Trophoblast cell (in vitro differentiated cells and primary cell): Measurements from ENCODE around the gene DNMBP.

Experiments used
- DNase-seq, 2 donors: peaks; one replicate each; pipeline ENCODE4 v3.0.0-alpha.2; 2016
- H2AFZ ChIP-seq: 2 replicates; pipeline ENCODE4 v1.6.1; 2013; ENCODE audit warnings: low read length, moderate library complexity, mild to moderate bottlenecking; ENCODE audit not compliant: insufficient read depth, poor library complexity
- H2AK5ac ChIP-seq: 2 replicates; pipeline ENCODE4 v1.6.1; 2013; ENCODE audit warnings: mild to moderate bottlenecking, low read length
- H2BK120ac ChIP-seq: 2 replicates; pipeline ENCODE4 v1.6.1; 2013; ENCODE audit warnings: low read length, mild to moderate bottlenecking, moderate library complexity; ENCODE audit not compliant: insufficient read depth, poor library complexity
- H2BK12ac ChIP-seq: 2 replicates; pipeline ENCODE4 v1.6.1; 2013; ENCODE audit warnings: mild to moderate bottlenecking, low read length, moderate library complexity
- H2BK5ac ChIP-seq: 2 replicates; pipeline ENCODE4 v1.6.1; 2013; ENCODE audit warnings: low read length, low read depth, moderate library complexity, mild to moderate bottlenecking; ENCODE audit not compliant: poor library complexity
- H3K14ac ChIP-seq: 2 replicates; pipeline ENCODE4 v1.6.1; 2013; ENCODE audit warnings: mild to moderate bottlenecking, low read length
- H3K18ac ChIP-seq: 2 replicates; pipeline ENCODE4 v1.6.1; 2013; ENCODE audit warnings: mild to moderate bottlenecking, low read length
- H3K23ac ChIP-seq: 2 replicates; pipeline ENCODE4 v1.6.1; 2013; ENCODE audit warnings: low read length
- H3K27ac ChIP-seq: 2 replicates; pipeline ENCODE4 v1.5.1; 2013; ENCODE audit warnings: low read depth, mild to moderate bottlenecking, inconsistent platforms, low read length, moderate library complexity
- H3K27me3 ChIP-seq: 2 replicates; pipeline ENCODE4 v1.6.1; 2013; ENCODE audit warnings: inconsistent platforms, mild to moderate bottlenecking, low read length, moderate library complexity; ENCODE audit not compliant: insufficient read depth
- H3K36me3 ChIP-seq, 2 experiments: 1 replicate in 1 of 2; 2 replicates in 1 of 2; pipeline ENCODE4 v1.6.1; 2013; ENCODE audit warnings: low read length in 2 of 2, mild to moderate bottlenecking in 2 of 2, moderate library complexity in 1 of 2; ENCODE audit not compliant: insufficient read depth in 2 of 2, control insufficient read depth in 1 of 2
- H3K4ac ChIP-seq: 2 replicates; pipeline ENCODE4 v1.6.1; 2013; ENCODE audit warnings: low read depth, mild to moderate bottlenecking, low read length, moderate library complexity
- H3K4me1 ChIP-seq, 2 experiments: 1 replicate in 1 of 2; 2 replicates in 1 of 2; pipeline ENCODE4 v1.6.1; 2013; ENCODE audit warnings: low read length in 2 of 2, mild to moderate bottlenecking in 2 of 2, moderate library complexity in 1 of 2; ENCODE audit not compliant: insufficient read depth in 2 of 2, control insufficient read depth in 1 of 2
- H3K4me2 ChIP-seq: 2 replicates; pipeline ENCODE4 v1.6.1; 2013; ENCODE audit warnings: inconsistent platforms, mild to moderate bottlenecking, low read length, moderate library complexity
- H3K4me3 ChIP-seq: 2 replicates; pipeline ENCODE4 v1.5.1; 2013; ENCODE audit warnings: mild to moderate bottlenecking, low read depth, low read length, inconsistent platforms
- H3K79me1 ChIP-seq: one replicate; pipeline ENCODE4 v1.6.1; 2013; ENCODE audit warnings: low read length
- H3K79me2 ChIP-seq: 2 replicates; pipeline ENCODE4 v1.6.1; 2013; ENCODE audit warnings: low read length, mild to moderate bottlenecking; ENCODE audit not compliant: control insufficient read depth, insufficient read depth, poor library complexity
- H3K9ac ChIP-seq: 2 replicates; pipeline ENCODE4 v1.6.1; 2013; ENCODE audit warnings: mild to moderate bottlenecking, low read length
- H3K9me3 ChIP-seq: 2 replicates; pipeline ENCODE4 v1.6.1; 2013; ENCODE audit warnings: low read depth, mild to moderate bottlenecking, control low read depth, inconsistent platforms, low read length; ENCODE audit not compliant: insufficient read depth
- H4K12ac ChIP-seq: 2 replicates; pipeline ENCODE4 v1.6.1; 2013; ENCODE audit warnings: low read depth, mild to moderate bottlenecking, low read length, moderate library complexity
- H4K8ac ChIP-seq: 2 replicates; pipeline ENCODE4 v1.6.1; 2013; ENCODE audit warnings: low read depth, mild to moderate bottlenecking, low read length, moderate library complexity
- H4K91ac ChIP-seq: one replicate; pipeline ENCODE4 v1.6.1; 2013; ENCODE audit warnings: low read depth, mild to moderate bottlenecking, low read length, moderate library complexity
- WGBS: extraction: QIAGEN DNeasy Blood & Tissue Kit; methylation state at CpG from one replicate; pipeline ENCODE4 v1.1.7; 2013; ENCODE audit warnings: missing lambda C conversion rate; ENCODE audit not compliant: insufficient read length, insufficient coverage; ENCODE audit errors: extremely low coverage; 5-methylcytosine and 5-hydroxymethylcytosine counted together

The DNMBP gene

GRCh38 chr10:99908512-99908911 is 101.2 kb downstream of the DNMBP start:
- Histone ChIP-seq H3K4me1 (peaks cover 2 to 7% of the 10 kb centered on the region in 2 experiments), H4K12ac (no peak overlapping the region), H3K27me3 (no peaks in the 10 kb centered on the region), H3K27ac (no peak overlapping the region), H4K8ac (no peak overlapping the region), H4K91ac (no peak overlapping the region), H3K36me3 (peaks cover 23 to 45% of the 10 kb centered on the region in 2 experiments), H3K4me3 (no peak overlapping the region), H2BK5ac (no peak overlapping the region), H3K18ac (no peak overlapping the region), H3K79me2 (peaks cover 2% of the 10 kb centered on the region), H3K79me1 (peaks cover under 1% of the 10 kb centered on the region), H3K9ac (no peak overlapping the region), H2AK5ac (no peak overlapping the region), H2BK120ac (no peak overlapping the region), H2AFZ (no peak overlapping the region), H3K4ac (no peak overlapping the region), H3K14ac (no peak overlapping the region), H3K4me2 (no peak overlapping the region), H3K23ac (no peak overlapping the region), H3K9me3 (peaks cover 2% of the 10 kb centered on the region), H2BK12ac (no peak overlapping the region)
- DNase-seq: no peak
- WGBS: no CpG with 5 or more reads among the region's 3 CpGs

GRCh38 chr10:99906470-99906869 is 103.3 kb downstream of the DNMBP start:
- no peak overlapping the region for H3K4ac ChIP-seq
- H3K79me2 ChIP-seq: no peaks in the 10 kb centered on the region
- H3K4me1 ChIP-seq: peaks cover 0 to 3% of the 10 kb centered on the region in 2 experiments
- H3K23ac ChIP-seq: no peak overlapping the region
- peak; percentile 86 to 89 for DNase-seq
- H3K4me2 ChIP-seq: no peak overlapping the region
- peaks cover 23 to 52% of the 10 kb centered on the region in 2 experiments for H3K36me3 ChIP-seq
- H3K9ac ChIP-seq: no peak overlapping the region
- no peak overlapping the region for H3K27ac ChIP-seq
- H4K91ac ChIP-seq: no peak overlapping the region
- H3K14ac ChIP-seq: no peak overlapping the region
- H3K79me1 ChIP-seq: no peaks in the 10 kb centered on the region
- H4K8ac ChIP-seq: no peak overlapping the region
- no peak overlapping the region for H2BK12ac ChIP-seq
- H4K12ac ChIP-seq: no peak overlapping the region
- no peak overlapping the region for H3K18ac ChIP-seq
- H2AK5ac ChIP-seq: no peak overlapping the region
- WGBS: no CpG with 5 or more reads among the region's 9 CpGs
- H3K9me3 ChIP-seq: peaks cover 2% of the 10 kb centered on the region
- H2BK120ac ChIP-seq: no peak overlapping the region
- H3K4me3 ChIP-seq: no peak overlapping the region
- no peak overlapping the region for H2BK5ac ChIP-seq
- no peaks in the 10 kb centered on the region for H3K27me3 ChIP-seq
- no peak overlapping the region for H2AFZ ChIP-seq

- Histone ChIP-seq H2BK12ac (no peak overlapping the region), H3K36me3 (peaks cover 23 to 55% of the 10 kb centered on the region in 2 experiments), H4K12ac (no peak overlapping the region), H2BK5ac (no peak overlapping the region), H3K9me3 (peaks cover 2% of the 10 kb centered on the region), H3K27ac (no peak overlapping the region), H3K27me3 (no peaks in the 10 kb centered on the region), H2BK120ac (no peak overlapping the region), H3K4me1 (peaks cover 0 to 3% of the 10 kb centered on the region in 2 experiments), H2AFZ (no peak overlapping the region), H3K4me3 (no peak overlapping the region), H3K4ac (no peak overlapping the region), H2AK5ac (no peak overlapping the region), H3K23ac (no peak overlapping the region), H3K4me2 (no peak overlapping the region), H4K91ac (no peak overlapping the region), H3K9ac (no peak overlapping the region), H4K8ac (no peak overlapping the region), H3K18ac (no peak overlapping the region), H3K79me1 (no peaks in the 10 kb centered on the region), H3K14ac (no peak overlapping the region), H3K79me2 (no peaks in the 10 kb centered on the region)
- DNase-seq: peak in 1 of 2 donors; percentile 13
- no CpG with 5 or more reads among the region's 3 CpGs for WGBS
These were observed 103.8 kb downstream of the DNMBP start for GRCh38 chr10:99905971-99906370.

- Histone ChIP-seq H3K23ac (no peak overlapping the region), H3K9me3 (no peaks in the 10 kb centered on the region), H3K18ac (no peak overlapping the region), H3K4me3 (no peak overlapping the region), H3K27me3 (no peaks in the 10 kb centered on the region), H3K27ac (no peak overlapping the region), H3K36me3 (peaks cover 29 to 49% of the 10 kb centered on the region in 2 experiments), H2AFZ (no peak overlapping the region), H2AK5ac (no peak overlapping the region), H3K4me2 (no peak overlapping the region), H2BK12ac (no peak overlapping the region), H4K8ac (no peak overlapping the region), H4K91ac (no peak overlapping the region), H3K79me2 (no peaks in the 10 kb centered on the region), H2BK120ac (no peak overlapping the region), H3K4ac (no peak overlapping the region), H3K79me1 (no peaks in the 10 kb centered on the region), H3K4me1 (no peaks in the 10 kb centered on the region), H4K12ac (no peak overlapping the region), H2BK5ac (no peak overlapping the region), H3K9ac (no peak overlapping the region), H3K14ac (no peak overlapping the region)
- DNase-seq: no peak
- WGBS: no CpG with 5 or more reads among the region's 9 CpGs
These were observed 113.9 kb downstream of the DNMBP start for GRCh38 chr10:99895867-99896266.
